ENCODE results near the gene TLNRD1. TPM values are rescaled to one million over a fixed set of nuclear protein-coding genes. Genes with fewer than 3 reads are reported as not detected.
A peak's percentile ranks its signal among the peaks of the same experiment; 100 is the strongest.

TLNRD1 gene
- total RNA-seq, 1 donor from 2014 or later: 8.6 TPM

DNA sequence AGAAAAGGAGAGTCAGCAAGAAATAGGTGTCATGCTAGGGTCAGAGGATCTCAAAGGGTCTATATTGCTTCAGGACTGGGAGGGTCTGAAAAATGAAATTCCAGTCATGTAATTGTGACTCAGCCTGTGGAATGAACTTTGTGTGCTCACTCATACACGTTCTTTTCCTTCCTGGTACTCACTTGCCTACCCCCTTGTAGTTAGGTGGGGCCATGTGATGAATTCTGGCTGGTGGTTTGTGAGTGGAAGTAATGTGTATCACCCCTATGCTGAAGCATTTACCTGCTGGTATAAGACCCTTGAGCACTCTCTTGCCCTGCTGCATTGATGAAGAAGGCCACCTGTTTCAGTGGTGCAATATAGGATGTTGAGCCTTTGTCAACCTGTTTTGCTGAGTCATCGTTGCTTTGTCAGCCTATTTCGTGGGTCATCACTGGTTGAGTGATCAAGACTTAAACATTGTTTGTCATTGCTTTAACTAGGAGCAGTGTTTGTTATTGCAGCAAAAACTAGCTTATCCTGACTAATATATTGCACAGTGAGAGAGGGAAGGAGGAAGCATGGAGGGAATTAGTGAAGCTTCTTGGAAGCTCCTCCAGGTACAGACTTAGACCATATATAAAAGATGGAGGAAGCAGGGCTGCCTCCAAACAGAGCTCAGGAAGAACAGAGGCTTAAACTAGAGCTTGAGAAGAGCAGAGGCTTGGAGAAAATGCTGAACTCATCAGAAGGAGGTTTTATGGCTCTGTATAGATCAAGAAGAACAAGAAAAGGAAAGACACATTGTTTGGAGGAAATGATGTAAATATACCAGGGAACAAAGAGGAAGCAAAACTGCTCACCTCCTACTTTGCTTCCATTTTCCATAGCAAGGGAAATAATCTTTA, 28.9 kb downstream of the TLNRD1 start:
- DNase-seq: no peak

- no peak for DNase-seq
Observed at GRCh38 chr15:81030301-81030750, 29.6 kb downstream of the TLNRD1 start.

DNA sequence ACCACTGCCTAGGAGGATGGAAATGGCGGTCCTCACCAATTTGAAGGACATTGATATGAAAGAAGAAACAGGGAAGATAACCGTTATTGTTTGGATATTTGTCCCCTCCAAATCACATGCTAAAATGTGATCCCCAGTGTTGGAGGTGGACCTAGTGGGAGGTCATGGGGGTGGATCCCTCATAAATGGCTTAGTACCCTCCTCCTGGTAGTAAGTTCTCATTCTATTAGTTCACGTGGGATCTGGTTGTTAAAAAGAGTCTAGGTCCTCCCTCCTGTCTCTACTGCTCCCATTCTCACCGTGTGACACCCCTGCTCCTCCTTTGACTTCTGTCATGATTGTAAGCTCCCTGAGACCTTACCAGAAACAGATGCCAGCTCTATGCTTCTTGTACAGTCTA, 30.5 kb downstream of the TLNRD1 start:
- no peak for DNase-seq

GRCh38 chr15:81032355-81032754, 31.6 kb downstream of the TLNRD1 start:
- DNase-seq: no peak

- no peak for DNase-seq
Observed at GRCh38 chr15:81032818-81033217, 32.1 kb downstream of the TLNRD1 start.

DNA sequence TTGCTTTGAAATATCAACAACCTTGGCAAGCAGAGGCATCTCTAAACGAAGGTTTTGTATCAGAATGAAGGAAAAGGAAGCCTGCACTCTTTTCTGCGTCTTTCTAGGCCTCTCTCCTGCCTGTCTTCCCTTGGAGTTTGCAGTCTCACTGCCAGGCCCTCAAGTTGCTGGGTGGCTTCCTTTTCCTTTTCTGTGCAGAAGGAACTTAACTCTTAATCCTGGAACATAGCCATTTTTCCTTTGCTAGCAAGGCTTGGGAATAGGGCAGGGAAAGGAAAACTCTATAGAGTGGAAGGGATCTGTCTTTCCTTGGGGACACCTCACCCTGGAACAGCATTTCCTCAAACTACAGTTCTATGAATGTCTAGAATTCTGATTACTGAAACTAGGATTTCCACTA, 32.8 kb downstream of the TLNRD1 start:
- DNase-seq: no peak

- DNase-seq: no peak
Observed at GRCh38 chr15:81037952-81038743, 37.4 kb downstream of the TLNRD1 start.

- DNase-seq: no peak
Observed at GRCh38 chr15:81038975-81039607, 38.4 kb downstream of the TLNRD1 start.

- DNase-seq: no peak
Observed at GRCh38 chr15:81040757-81041156, 40.0 kb downstream of the TLNRD1 start.

DNA sequence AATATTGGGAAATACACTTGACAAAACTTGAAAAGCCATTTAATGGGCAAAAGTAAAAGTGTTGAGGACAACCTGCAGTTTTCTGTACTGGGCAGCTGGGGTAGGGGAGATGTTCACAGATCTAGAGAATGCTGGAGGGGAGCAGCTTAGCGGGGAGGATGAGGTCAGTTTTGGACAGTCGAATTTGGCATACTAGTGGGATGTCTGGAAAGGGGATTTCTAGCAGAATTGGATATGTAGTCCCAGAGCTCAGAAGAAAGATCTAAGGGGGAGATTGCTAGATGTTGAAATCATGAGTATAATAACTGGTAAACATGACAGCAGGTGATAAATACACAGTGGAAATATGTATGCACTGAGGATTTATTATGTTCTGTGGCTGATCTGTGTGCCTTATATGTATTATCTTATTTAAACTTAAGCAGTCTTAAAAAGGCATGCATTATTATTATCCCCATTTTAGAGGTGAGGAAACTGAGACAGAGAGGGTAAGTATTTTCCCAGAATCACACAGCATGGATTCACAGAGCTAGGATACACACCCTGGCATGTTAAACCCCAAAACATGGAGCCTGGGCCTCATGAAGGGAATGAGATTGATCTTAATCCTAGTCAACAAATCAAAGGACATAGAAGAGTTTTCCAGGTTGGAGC, 42.7 kb downstream of the TLNRD1 start:
- no peak for DNase-seq

- DNase-seq: no peak
Observed at GRCh38 chr15:81043935-81044575, 43.3 kb downstream of the TLNRD1 start.

DNA sequence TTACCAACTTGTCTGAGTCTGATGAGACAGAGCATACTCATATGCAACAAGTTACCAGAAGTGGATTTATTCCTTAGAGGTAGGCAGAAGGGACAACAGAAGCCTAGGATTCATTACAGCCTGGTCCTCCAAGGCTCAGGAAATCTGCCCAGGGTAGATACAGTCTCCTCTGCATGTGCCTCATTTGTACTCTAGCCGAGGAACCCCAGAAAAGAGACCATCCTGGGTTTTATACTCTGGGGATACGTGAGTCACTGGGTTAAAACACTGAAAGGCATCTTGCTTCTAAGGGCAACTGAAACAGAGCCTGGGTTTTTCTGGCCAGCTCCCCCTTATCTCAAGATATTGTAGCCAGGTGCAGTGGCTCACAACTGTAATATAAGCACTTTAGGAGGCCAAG, 45.6 kb downstream of the TLNRD1 start:
- DNase-seq: no peak

GRCh38 chr15:81047928-81048327, 47.2 kb downstream of the TLNRD1 start:
- DNase-seq: no peak

DNA sequence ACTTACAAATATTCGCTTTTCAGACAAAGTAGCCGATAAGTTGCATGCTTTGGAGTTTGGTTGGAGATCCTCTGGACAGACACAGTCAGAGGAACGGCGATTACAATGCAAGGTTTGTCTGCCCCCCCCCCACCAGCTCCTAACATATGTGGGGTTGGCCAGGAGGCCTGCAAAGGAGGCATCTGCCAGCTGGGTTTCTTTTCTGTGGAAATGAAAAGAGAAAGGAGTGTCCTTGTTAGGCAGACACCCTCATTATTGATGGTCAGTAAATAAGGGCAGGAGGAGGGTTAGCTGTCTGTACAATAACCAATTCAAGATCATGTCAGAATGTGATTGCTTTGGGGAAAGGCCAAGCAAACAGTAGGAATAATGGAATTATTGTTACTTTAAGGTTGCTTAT, 49.1 kb downstream of the TLNRD1 start:
- DNase-seq: peak; percentile 67

DNA sequence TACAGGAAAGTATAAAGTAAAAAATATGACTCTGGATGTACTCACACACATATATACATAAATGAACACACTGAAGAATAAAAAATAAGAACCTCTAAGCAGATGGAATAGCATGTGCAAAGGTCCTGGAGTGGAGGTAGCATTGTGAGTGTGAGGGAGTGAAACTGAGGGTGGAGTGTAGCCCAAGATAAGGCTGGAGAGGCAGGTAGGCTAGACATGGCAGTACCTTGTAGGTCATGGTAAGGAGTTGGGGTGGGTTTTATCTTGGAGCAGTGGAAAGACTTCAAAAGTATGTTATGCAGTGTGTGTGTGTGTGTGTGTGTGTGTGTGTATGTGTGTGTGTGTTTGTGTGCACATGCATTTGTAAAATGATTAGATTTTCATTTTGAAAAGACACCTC, 49.5 kb downstream of the TLNRD1 start:
- DNase-seq: no peak

DNA sequence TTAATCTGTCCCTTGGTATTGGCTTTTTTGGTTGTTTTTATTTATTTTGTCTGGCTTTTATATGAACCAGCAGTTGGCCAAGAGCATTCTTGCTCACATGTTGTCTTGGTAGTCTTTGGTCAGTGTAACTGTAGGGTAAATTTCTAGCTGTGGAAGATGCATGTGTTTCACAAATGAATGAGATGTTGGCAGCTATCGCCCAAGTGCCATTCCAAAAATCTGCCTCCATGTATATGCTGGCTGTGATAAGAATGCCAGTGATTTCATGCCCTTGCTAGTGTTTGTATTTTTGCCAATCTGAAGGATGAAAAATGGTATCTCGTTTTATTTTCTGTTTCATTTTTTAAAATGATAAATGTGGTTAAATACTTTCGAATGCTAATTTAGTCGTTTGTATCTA, 50.1 kb downstream of the TLNRD1 start:
- no peak for DNase-seq

DNA sequence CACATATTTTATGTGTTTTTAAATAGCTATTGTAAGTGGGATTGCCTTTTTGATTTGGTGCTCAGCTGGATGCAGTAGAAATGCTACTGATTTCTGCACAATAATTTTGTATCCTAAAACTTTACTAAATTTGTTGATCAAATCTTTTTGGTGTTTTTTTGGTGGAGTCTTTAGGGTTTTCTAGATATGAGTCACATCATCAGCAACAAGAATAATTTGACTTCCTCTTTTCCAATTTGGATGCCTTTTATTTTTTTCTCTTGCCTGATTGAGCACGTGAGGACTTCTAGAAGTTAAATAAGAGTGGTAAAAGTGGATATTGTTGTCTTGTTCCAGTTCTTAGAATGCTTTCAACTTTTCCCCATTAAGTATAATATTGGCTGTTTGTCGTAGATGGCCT, 51.3 kb downstream of the TLNRD1 start:
- no peak for DNase-seq

GRCh38 chr15:81053621-81054020, 52.9 kb downstream of the TLNRD1 start:
- DNase-seq: no peak

GRCh38 chr15:81054236-81054635, 53.5 kb downstream of the TLNRD1 start:
- no peak for DNase-seq

Data from occipital lobe (tissue), 2 donors.